GM06990 (cell line): Measurements from ENCODE around the gene SLC34A2.

Experiments
- DNase-seq: peaks from one replicate; pipeline ENCODE4 v3.0.0-alpha.2; 2011; ENCODE audit not compliant: insufficient read length; ENCODE audit errors: extremely low read depth
- H3K27me3 ChIP-seq: replicated peaks from 2 replicates; pipeline ENCODE4 v1.6.0; 2011; ENCODE audit warnings: low read length; ENCODE audit not compliant: control insufficient read depth, insufficient read depth
- H3K36me3 ChIP-seq: 2 replicates; pipeline ENCODE4 v1.5.1; 2011; ENCODE audit warnings: low read length; ENCODE audit not compliant: control insufficient read depth, insufficient read depth
- H3K4me3 ChIP-seq: replicated peaks from 2 replicates; pipeline ENCODE4 v1.5.1; 2011; ENCODE audit warnings: low read depth, mild to moderate bottlenecking, control low read depth, low read length
- CTCF ChIP-seq: IDR thresholded peaks from 2 replicates; pipeline ENCODE4 v1.5.1; 2011; ENCODE audit warnings: low read length, control low read depth, mild to moderate bottlenecking, inconsistent platforms; ENCODE audit not compliant: insufficient read depth, poor library complexity, severe bottlenecking

Gene SLC34A2

DNA sequence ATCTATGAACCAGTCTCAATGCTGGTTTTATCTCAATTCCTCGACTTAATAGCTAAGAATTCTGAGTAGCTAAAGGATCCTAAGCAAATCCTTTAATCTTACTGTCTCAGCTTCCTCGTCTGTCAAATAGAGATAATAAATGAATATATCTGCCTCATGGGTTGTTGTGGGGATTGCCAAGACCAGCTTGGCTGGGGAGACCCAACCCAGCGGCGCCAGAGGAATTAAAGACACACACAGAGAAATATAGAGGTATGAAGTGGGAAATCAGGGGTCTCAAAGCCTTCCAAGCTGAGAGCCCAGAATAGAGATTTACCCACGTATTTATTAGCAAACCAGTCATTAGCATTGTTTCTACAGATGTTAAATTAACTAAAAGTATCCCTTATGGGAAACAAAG is 41.9 kb downstream of the SLC34A2 start:
- no peak for TF ChIP-seq CTCF
- DNase-seq = no peak
- H3K4me3 ChIP-seq = no peak overlapping the region
- no peaks in the 10 kb centered on the region for H3K27me3 ChIP-seq
- H3K36me3 ChIP-seq = no peaks in the 10 kb centered on the region

DNA sequence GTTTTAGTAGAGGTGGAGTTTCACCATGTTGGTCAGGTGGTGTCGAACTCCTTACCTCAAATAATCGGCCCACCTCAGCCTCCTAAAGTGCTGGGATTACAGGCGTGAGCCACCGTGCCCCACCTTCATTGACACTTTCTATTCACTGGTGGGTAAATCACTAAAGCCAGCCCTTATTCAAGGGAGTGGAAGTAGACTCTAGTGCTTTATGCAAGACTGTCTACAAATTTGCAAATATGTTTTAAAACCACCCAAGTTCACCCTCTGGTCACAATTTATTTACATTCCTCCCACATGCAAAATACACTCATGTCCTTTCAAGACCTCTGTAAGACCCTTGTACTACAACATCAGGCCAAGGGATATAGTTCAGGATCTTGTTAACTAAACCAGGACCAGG is 45.0 kb downstream of the SLC34A2 start:
- DNase-seq = no peak
- Histone ChIP-seq H3K27me3 (no peaks in the 10 kb centered on the region), H3K36me3 (no peaks in the 10 kb centered on the region), H3K4me3 (no peak overlapping the region)
- TF ChIP-seq CTCF = no peak

- Histone ChIP-seq H3K4me3 (no peak overlapping the region), H3K36me3 (no peaks in the 10 kb centered on the region), H3K27me3 (no peaks in the 10 kb centered on the region)
- no peak for DNase-seq
- no peak for TF ChIP-seq CTCF
Measured at GRCh38 chr4:25702848-25703247, 47.2 kb downstream of the SLC34A2 start.

GRCh38 chr4:25703731-25704388 is 48.2 kb downstream of the SLC34A2 start:
- DNase-seq = no peak
- no peaks in the 10 kb centered on the region for H3K27me3 ChIP-seq
- no peak overlapping the region for H3K4me3 ChIP-seq
- TF ChIP-seq CTCF = no peak
- no peaks in the 10 kb centered on the region for H3K36me3 ChIP-seq

- no peak for DNase-seq
- Histone ChIP-seq H3K36me3 (no peaks in the 10 kb centered on the region), H3K4me3 (no peak overlapping the region), H3K27me3 (no peaks in the 10 kb centered on the region)
- TF ChIP-seq CTCF = no peak
Measured at GRCh38 chr4:25704516-25704915, 48.9 kb downstream of the SLC34A2 start.

DNA sequence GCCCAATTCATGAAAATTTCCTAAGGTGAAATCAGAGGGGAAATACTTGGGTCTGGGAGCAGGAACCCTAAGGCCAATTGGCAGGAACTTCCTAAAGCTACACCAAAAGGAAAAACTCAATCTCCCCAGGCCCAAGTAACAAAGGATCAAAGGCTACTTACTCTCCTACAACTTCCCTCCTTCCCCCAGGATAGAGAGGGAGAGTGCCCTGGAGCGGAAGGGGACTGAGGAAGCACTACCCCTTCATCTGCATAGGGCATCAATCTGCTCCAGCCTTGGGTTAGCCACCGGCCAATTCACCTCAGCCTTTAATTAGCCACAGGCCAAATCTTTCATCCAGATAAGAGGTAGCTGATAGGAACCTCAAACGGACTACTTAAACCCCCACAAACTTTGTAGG is 55.0 kb downstream of the SLC34A2 start:
- Histone ChIP-seq H3K36me3 (no peaks in the 10 kb centered on the region), H3K27me3 (no peaks in the 10 kb centered on the region), H3K4me3 (no peak overlapping the region)
- no peak for DNase-seq
- TF ChIP-seq CTCF = no peak
